ENCODE measurements around the gene GALNT18.

- TF ChIP-seq CTCF (conservative IDR thresholded peaks at IDR 0.05) (no peak), ZFX (IDR thresholded peaks at IDR 0.05) (no peak)
Measured at GRCh38 chr11:11570823-11571222, 51.0 kb downstream of the GALNT18 start.
